HEK293 (cell line): ENCODE results near the gene TSPYL2.

Source experiments
- CTCF ChIA-PET: fragments of 350-600 bp; formaldehyde crosslinking; extraction: SDS; loops from one replicate; lab custom pipeline; 2021; ENCODE audit warnings: antibody characterized with exemption; lab: Yijun Ruan, JAX
- POLR2A ChIA-PET: fragments of 300-600 bp; formaldehyde crosslinking; extraction: SDS; loops from one replicate; lab custom pipeline; 2020; ENCODE audit warnings: antibody characterized with exemption, inconsistent platforms; lab: Yijun Ruan, JAX
- H3K27ac ChIP-seq: fragments of 200-500 bp; sonication (Bioruptor generic); 2 replicates; pipeline ENCODE4 v1.5.1; 2014; ENCODE audit warnings: low read depth, low read length, control low read depth, inconsistent platforms; ENCODE audit errors: extremely low read depth
- H3K36me3 ChIP-seq, 2 experiments: fragments of 200-500 bp in 1 of 2; sonication (Bioruptor generic) in 1 of 2; 1 replicate in 1 of 2; 2 replicates in 1 of 2; pipeline ENCODE4 v1.5.1; 2014 to 2017; ENCODE audit warnings: inconsistent platforms in 2 of 2, low read length in 2 of 2; ENCODE audit not compliant: control insufficient read depth in 2 of 2, insufficient read depth in 1 of 2
- H3K4me1 ChIP-seq: fragments of 200-500 bp; sonication (Bioruptor generic); 2 replicates; pipeline ENCODE4 v1.5.1; 2014; ENCODE audit warnings: mild to moderate bottlenecking, low read length, inconsistent platforms; ENCODE audit not compliant: control insufficient read depth, insufficient read depth
- H3K4me3 ChIP-seq: 2 replicates; pipeline ENCODE4 v1.5.1; 2011; ENCODE audit warnings: low read depth, mild to moderate bottlenecking, control low read depth, low read length, moderate library complexity
- H3K9me3 ChIP-seq: fragments of 200-500 bp; sonication (Bioruptor generic); 2 replicates; pipeline ENCODE4 v1.5.1; 2014; ENCODE audit warnings: low read depth, low read length, inconsistent platforms; ENCODE audit not compliant: control insufficient read depth, insufficient read depth
- EGR2 ChIP-seq: fragments of 450-650 bp; formaldehyde crosslinking; IDR thresholded peaks from 2 replicates; pipeline ENCODE4 v1.5.1; 2016; ENCODE audit warnings: low read depth, missing biosample characterization, missing genetic modification characterization
- FEZF1 ChIP-seq: fragments of 450-650 bp; formaldehyde crosslinking; IDR thresholded peaks from 2 replicates; pipeline ENCODE4 v1.5.1; 2016; ENCODE audit warnings: missing biosample characterization, missing genetic modification characterization
- HOXC10 ChIP-seq: sonication (generic); formaldehyde crosslinking; IDR thresholded peaks from 2 replicates; pipeline ENCODE4 v1.8.1; 2023; ENCODE audit warnings: mild to moderate bottlenecking, missing genetic modification reagents
- HOXD13 ChIP-seq: sonication (generic); formaldehyde crosslinking; IDR thresholded peaks from 2 replicates; pipeline ENCODE4 v1.8.0; 2022; ENCODE audit warnings: missing genetic modification reagents, borderline replicate concordance
- OSR2 ChIP-seq: fragments of 450-650 bp; formaldehyde crosslinking; IDR thresholded peaks from 2 replicates; pipeline ENCODE4 v1.5.1; 2016; ENCODE audit warnings: missing biosample characterization, missing genetic modification characterization
- PRDM1 ChIP-seq: fragments of 450-650 bp; formaldehyde crosslinking; IDR thresholded peaks from 2 replicates; pipeline ENCODE4; 2016; ENCODE audit warnings: missing biosample characterization, missing genetic modification characterization
- REPIN1 ChIP-seq: fragments of 450-650 bp; formaldehyde crosslinking; IDR thresholded peaks from 2 replicates; pipeline ENCODE4 v1.5.1; 2017; ENCODE audit warnings: missing biosample characterization, missing genetic modification characterization, low read depth
- ZFHX2 ChIP-seq: fragments of 450-650 bp; formaldehyde crosslinking; conservative IDR thresholded peaks from 2 replicates; pipeline ENCODE4 v1.5.1; 2016; ENCODE audit warnings: missing biosample characterization, missing genetic modification characterization
- ZNF132 ChIP-seq: fragments of 450-650 bp; formaldehyde crosslinking; IDR thresholded peaks from 2 replicates; pipeline ENCODE4 v1.5.1; 2017; ENCODE audit warnings: missing biosample characterization, missing genetic modification characterization, borderline replicate concordance
- ZNF184 ChIP-seq: fragments of 450-650 bp; IDR thresholded peaks from 2 replicates; pipeline ENCODE4 v1.5.1; 2018; ENCODE audit warnings: missing biosample characterization, mild to moderate bottlenecking, missing genetic modification characterization
- ZNF214 ChIP-seq: fragments of 450-650 bp; formaldehyde crosslinking; IDR thresholded peaks from 2 replicates; pipeline ENCODE4 v1.5.1; 2017; ENCODE audit warnings: missing biosample characterization, mild to moderate bottlenecking, missing genetic modification characterization, borderline replicate concordance
- ZNF24 ChIP-seq: fragments of 450-650 bp; formaldehyde crosslinking; IDR thresholded peaks from 2 replicates; pipeline ENCODE4 v1.5.1; 2016; ENCODE audit warnings: missing biosample characterization, missing genetic modification characterization
- ZNF292 ChIP-seq: fragments of 450-650 bp; formaldehyde crosslinking; IDR thresholded peaks from 2 replicates; pipeline ENCODE4 v1.5.1; 2016; ENCODE audit warnings: low read depth, missing biosample characterization, missing genetic modification characterization, borderline replicate concordance
- ZNF350 ChIP-seq: fragments of 450-650 bp; formaldehyde crosslinking; IDR thresholded peaks from 2 replicates; pipeline ENCODE4 v1.5.0; 2017; ENCODE audit warnings: missing biosample characterization, mild to moderate bottlenecking, missing genetic modification characterization
- ZNF366 ChIP-seq: fragments of 450-650 bp; formaldehyde crosslinking; conservative IDR thresholded peaks from 2 replicates; pipeline ENCODE4 v1.5.1; 2016; ENCODE audit warnings: missing biosample characterization, missing genetic modification characterization
- ZNF423 ChIP-seq: fragments of 450-650 bp; formaldehyde crosslinking; IDR thresholded peaks from 2 replicates; pipeline ENCODE4 v1.5.1; 2016; ENCODE audit warnings: missing biosample characterization, missing genetic modification characterization
- ZNF571 ChIP-seq: fragments of 450-650 bp; formaldehyde crosslinking; IDR thresholded peaks from 2 replicates; pipeline ENCODE4 v1.5.0; 2017; ENCODE audit warnings: missing biosample characterization, missing genetic modification characterization
- ZNF658 ChIP-seq: fragments of 450-650 bp; formaldehyde crosslinking; IDR thresholded peaks from 2 replicates; pipeline ENCODE4; 2016; ENCODE audit warnings: missing biosample characterization, missing genetic modification characterization
- ZNF837 ChIP-seq: fragments of 450-650 bp; formaldehyde crosslinking; IDR thresholded peaks from 2 replicates; pipeline ENCODE4 v1.5.1; 2016; ENCODE audit warnings: missing biosample characterization, missing genetic modification characterization
- TF ChIP-seq, protein P1 (sequence below): fragments of 450-650 bp; formaldehyde crosslinking; IDR thresholded peaks from 2 replicates; pipeline ENCODE4 v1.5.1; 2016; ENCODE audit warnings: missing biosample characterization, missing genetic modification characterization, low read depth
- TF ChIP-seq, protein P2 (sequence below): fragments of 450-650 bp; formaldehyde crosslinking; IDR thresholded peaks from 2 replicates; pipeline ENCODE4 v1.5.1; 2017; ENCODE audit warnings: missing biosample characterization, missing genetic modification characterization

Gene TSPYL2

DNA sequence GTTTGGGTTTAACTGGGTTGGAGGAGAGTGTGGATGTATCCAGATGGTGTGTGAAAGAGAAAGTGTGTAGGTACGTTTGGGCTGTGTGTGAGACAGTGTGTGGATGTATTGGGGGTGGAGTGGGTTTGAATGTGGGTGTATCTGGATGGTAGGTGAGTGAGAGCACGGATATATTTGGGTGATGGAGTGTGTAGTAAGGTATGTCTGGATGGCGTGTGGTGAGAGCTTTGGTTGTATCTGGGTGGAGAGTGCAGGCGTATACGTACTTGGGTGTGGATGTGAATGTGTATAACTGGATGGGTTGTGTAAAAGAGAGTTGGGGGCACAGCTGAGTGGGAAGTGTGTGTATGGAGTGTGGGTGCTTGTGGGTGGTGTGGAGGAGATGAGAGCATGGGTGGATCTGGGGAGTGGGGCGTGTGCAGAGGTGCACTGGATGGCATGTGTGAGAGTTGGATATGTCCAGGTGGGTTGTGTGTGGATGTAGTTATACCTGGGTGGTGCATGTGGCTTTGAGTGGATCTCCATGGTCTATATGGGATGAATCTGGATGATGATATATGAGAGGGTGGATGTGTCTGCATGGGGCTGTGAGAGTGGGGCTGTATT, 26.8 kb upstream of the TSPYL2 start:
- TF ChIP-seq EGR2 (tag by site-specific recombination) (peak; percentile 95), ZNF837 (tag by site-specific recombination) (no peak), ZNF423 (tag by site-specific recombination) (no peak), ZFHX2 (tag by site-specific recombination) (peak; percentile 92)
- TF ChIP-seq, all 188 proteins: peak for 2
- no peaks in the 10 kb centered on the region for H3K9me3 ChIP-seq
- no peak overlapping the region for H3K4me3 ChIP-seq
- H3K27ac ChIP-seq = no peak overlapping the region
- H3K36me3 ChIP-seq = no peaks in the 10 kb centered on the region
- ChIA-PET CTCF (no interaction called here), POLR2A (no interaction called here)
- H3K4me1 ChIP-seq = no peaks in the 10 kb centered on the region

DNA sequence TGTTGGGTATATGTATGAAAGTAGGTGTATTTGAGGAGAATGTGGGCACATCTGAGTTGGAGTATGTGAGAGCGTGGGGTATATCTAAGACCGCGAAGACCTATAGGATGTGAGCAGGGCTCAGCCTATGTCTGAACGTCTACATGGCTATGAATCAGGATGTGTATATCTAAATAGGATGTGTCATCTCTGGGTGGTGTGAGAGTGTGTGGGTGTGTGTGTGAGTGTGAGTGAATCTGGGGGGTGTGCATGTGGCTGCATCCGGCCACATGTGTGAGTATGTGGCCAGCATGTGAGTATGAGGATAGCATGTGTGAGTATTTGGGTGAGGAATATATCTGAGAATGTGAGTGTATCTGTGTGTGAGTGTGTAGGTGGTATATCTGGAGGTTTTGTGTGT, 25.9 kb upstream of the TSPYL2 start:
- no peaks in the 10 kb centered on the region for H3K4me1 ChIP-seq
- POLR2A ChIA-PET = no interaction called here
- CTCF ChIA-PET = interaction anchor here (0.5 kb wide), 1 partner anchor 58 kb away, joined by 3 read pairs; no protein-coding TSS in a partner anchor
- no peak overlapping the region for H3K4me3 ChIP-seq
- H3K9me3 ChIP-seq = no peaks in the 10 kb centered on the region
- no peak overlapping the region for H3K27ac ChIP-seq
- peak; percentile 74 for TF ChIP-seq EGR2 (tag by site-specific recombination)
- no peak for TF ChIP-seq PRDM1 (tag by site-specific recombination)
- no peak for TF ChIP-seq ZNF292 (tag by site-specific recombination)
- no peak for TF ChIP-seq ZNF658 (tag by site-specific recombination)
- TF ChIP-seq HOXD13 (CRISPR knock-in tag) = no peak
- no peak for TF ChIP-seq ZNF366 (tag by site-specific recombination)
- peak; percentile 79 for TF ChIP-seq ZFHX2 (tag by site-specific recombination)
- TF ChIP-seq ZNF214 (tag by site-specific recombination) = no peak
- TF ChIP-seq ZNF24 (tag by site-specific recombination) = no peak
- H3K36me3 ChIP-seq = no peaks in the 10 kb centered on the region

DNA sequence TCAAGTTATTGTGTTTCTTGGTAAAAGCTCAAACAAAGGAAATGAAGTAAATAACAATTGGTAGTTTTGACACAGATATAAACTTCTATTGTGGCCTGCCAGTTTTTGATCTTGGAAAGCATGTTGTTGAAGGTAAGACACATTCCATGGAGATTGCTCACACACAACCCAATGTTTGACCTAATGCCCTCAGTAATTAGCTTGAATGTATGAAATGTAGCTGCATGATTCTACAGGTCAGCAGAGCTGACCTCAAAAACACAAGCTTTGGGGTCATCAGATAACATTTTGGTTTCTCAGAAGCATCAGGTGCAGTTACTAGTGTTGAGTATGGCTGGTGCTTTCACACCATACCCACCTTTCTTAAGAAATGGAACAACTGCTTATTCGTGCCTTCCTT, 17.1 kb upstream of the TSPYL2 start:
- Histone ChIP-seq H3K36me3 (no peaks in the 10 kb centered on the region), H3K4me3 (no peak overlapping the region), H3K27ac (no peak overlapping the region), H3K9me3 (no peaks in the 10 kb centered on the region), H3K4me1 (no peaks in the 10 kb centered on the region)
- CTCF ChIA-PET = interaction anchor here (0.7 to 1.1 kb wide), 2 partner anchors 14 to 29 kb away, joined by 3 read pairs; no protein-coding TSS in a partner anchor
- TF ChIP-seq ZNF571 (no peak), ZNF132 (tag by site-specific recombination) (no peak), ZFHX2 (tag by site-specific recombination) (no peak), FEZF1 (no peak), OSR2 (tag by site-specific recombination) (no peak), HOXC10 (no peak), ZNF350 (tag by site-specific recombination) (no peak)
- TF ChIP-seq, protein P1, sequence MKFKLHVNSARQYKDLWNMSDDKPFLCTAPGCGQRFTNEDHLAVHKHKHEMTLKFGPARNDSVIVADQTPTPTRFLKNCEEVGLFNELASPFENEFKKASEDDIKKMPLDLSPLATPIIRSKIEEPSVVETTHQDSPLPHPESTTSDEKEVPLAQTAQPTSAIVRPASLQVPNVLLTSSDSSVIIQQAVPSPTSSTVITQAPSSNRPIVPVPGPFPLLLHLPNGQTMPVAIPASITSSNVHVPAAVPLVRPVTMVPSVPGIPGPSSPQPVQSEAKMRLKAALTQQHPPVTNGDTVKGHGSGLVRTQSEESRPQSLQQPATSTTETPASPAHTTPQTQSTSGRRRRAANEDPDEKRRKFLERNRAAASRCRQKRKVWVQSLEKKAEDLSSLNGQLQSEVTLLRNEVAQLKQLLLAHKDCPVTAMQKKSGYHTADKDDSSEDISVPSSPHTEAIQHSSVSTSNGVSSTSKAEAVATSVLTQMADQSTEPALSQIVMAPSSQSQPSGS (tag by site-specific recombination) = no peak
- POLR2A ChIA-PET = interaction anchor here (1.5 kb wide), 1 partner anchor 70 kb away, joined by 4 read pairs; no protein-coding TSS in a partner anchor

DNA sequence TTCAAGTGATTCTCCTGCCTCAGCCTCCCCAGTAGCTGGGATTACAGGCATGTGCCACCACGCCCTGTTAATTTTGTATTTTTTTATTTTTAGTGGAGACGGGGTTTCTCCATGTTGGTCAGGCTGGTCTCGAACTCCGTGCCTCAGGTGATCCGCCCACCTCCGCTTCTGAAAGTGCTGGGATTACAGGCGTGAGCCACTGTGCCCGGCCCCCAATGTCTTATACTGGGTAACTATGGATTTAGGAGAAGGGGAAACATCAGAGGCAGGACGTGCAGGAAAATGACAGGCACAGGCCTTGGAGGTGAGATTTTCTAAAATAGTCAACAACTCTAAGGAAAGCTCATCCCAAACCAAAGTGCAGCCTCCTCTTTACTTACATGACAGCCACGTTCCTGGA, 11.1 kb upstream of the TSPYL2 start:
- ChIA-PET POLR2A (no interaction called here), CTCF (interaction anchor here (0.6 to 1.9 kb wide), 10 partner anchors 10 to 722 kb away, joined by 3 to 18 read pairs (median 4); partner anchors contain the start of gene KDM5C)
- Histone ChIP-seq H3K4me1 (no peaks in the 10 kb centered on the region), H3K9me3 (no peaks in the 10 kb centered on the region), H3K36me3 (no peaks in the 10 kb centered on the region), H3K4me3 (no peak overlapping the region), H3K27ac (no peak overlapping the region)
- no peak for TF ChIP-seq ZNF184 (tag by site-specific recombination)
- TF ChIP-seq, protein P2, sequence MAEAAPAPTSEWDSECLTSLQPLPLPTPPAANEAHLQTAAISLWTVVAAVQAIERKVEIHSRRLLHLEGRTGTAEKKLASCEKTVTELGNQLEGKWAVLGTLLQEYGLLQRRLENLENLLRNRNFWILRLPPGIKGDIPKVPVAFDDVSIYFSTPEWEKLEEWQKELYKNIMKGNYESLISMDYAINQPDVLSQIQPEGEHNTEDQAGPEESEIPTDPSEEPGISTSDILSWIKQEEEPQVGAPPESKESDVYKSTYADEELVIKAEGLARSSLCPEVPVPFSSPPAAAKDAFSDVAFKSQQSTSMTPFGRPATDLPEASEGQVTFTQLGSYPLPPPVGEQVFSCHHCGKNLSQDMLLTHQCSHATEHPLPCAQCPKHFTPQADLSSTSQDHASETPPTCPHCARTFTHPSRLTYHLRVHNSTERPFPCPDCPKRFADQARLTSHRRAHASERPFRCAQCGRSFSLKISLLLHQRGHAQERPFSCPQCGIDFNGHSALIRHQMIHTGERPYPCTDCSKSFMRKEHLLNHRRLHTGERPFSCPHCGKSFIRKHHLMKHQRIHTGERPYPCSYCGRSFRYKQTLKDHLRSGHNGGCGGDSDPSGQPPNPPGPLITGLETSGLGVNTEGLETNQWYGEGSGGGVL (tag by site-specific recombination) = no peak
- TF ChIP-seq REPIN1 (tag by site-specific recombination) = no peak
